ENCODE data around the gene CHST6. TPM values are rescaled to one million over a fixed set of nuclear protein-coding genes. Genes with fewer than 3 reads are reported as not detected.

The CHST6 gene
- total RNA-seq, 1 experiment from 2014 or later: 6.8 TPM

- no TSS peak for BruUV-seq (replicated peaks)
- no peaks in the 10 kb centered on the region for H3K9me2 ChIP-seq (ENCODE audit: insufficient read depth)
- ChIA-PET CTCF (no interaction called here), POLR2A (ENCODE audit: unreplicated experiment) (no interaction called here)
- intact Hi-C loops (cut with micrococcal nuclease; ENCODE audit: unreplicated experiment): no loop called here
- no peaks in the 10 kb centered on the region for H3K9me3 ChIP-seq (ENCODE audit: insufficient read depth, low read depth)
- no peak overlapping the region for H3K4me3 ChIP-seq
- no peak overlapping the region for H3K27ac ChIP-seq
- no peaks in the 10 kb centered on the region for H3K36me3 ChIP-seq (ENCODE audit: low read depth)
- H3K27me3 ChIP-seq (ENCODE audit: insufficient read depth, low read depth): no peaks in the 10 kb centered on the region
- H3K4me2 ChIP-seq: no peak overlapping the region
- H3K4me1 ChIP-seq (replicated peaks; ENCODE audit: insufficient read depth): peaks cover 25% of the 10 kb centered on the region
- peaks cover 10% of the 10 kb centered on the region for H3F3A ChIP-seq (ENCODE audit: insufficient read depth, low read depth)
- no peak for TF ChIP-seq CTCF (conservative IDR thresholded peaks at IDR 0.05)
- no peak for TF ChIP-seq EZH2 (IDR thresholded peaks at IDR 0.05; ENCODE audit: low read depth)
- no peak overlapping the region for H2AFZ ChIP-seq
- H3K79me2 ChIP-seq (ENCODE audit: low read depth): no peaks in the 10 kb centered on the region
- H4K20me1 ChIP-seq (ENCODE audit: insufficient read depth): no peaks in the 10 kb centered on the region
- DNase-seq: no peak
These were observed 16.5 kb downstream of the CHST6 start for GRCh38 chr16:75478480-75479345.

GRCh38 chr16:75477680-75478473 lies 17.4 kb downstream of the CHST6 start:
- no TSS peak for BruUV-seq (replicated peaks)
- peaks cover 19% of the 10 kb centered on the region for H3K4me1 ChIP-seq (replicated peaks; ENCODE audit: insufficient read depth)
- H2AFZ ChIP-seq: no peak overlapping the region
- TF ChIP-seq CTCF (conservative IDR thresholded peaks at IDR 0.05) (no peak), EZH2 (IDR thresholded peaks at IDR 0.05; ENCODE audit: low read depth) (no peak)
- ChIA-PET CTCF (no interaction called here), POLR2A (ENCODE audit: unreplicated experiment) (interaction anchor here (0.6 kb wide), 1 partner anchor 40 kb away, joined by 3 read pairs; no protein-coding TSS in a partner anchor)
- no peaks in the 10 kb centered on the region for H3K79me2 ChIP-seq (ENCODE audit: low read depth)
- no peak overlapping the region for H3K4me3 ChIP-seq
- H3K4me2 ChIP-seq: no peak overlapping the region
- no peaks in the 10 kb centered on the region for H3K9me3 ChIP-seq (ENCODE audit: insufficient read depth, low read depth)
- H3K9me2 ChIP-seq (ENCODE audit: insufficient read depth): no peaks in the 10 kb centered on the region
- H3K27ac ChIP-seq: no peak overlapping the region
- H4K20me1 ChIP-seq (ENCODE audit: insufficient read depth): no peaks in the 10 kb centered on the region
- peaks cover 6% of the 10 kb centered on the region; the same call in 1 of the 2 replicates for H3F3A ChIP-seq (ENCODE audit: insufficient read depth, low read depth)
- no peaks in the 10 kb centered on the region for H3K27me3 ChIP-seq (ENCODE audit: insufficient read depth, low read depth)
- H3K36me3 ChIP-seq (ENCODE audit: low read depth): no peaks in the 10 kb centered on the region
- DNase-seq: peak in 1 of 2 experiments; percentile 45
- intact Hi-C loops (cut with micrococcal nuclease; ENCODE audit: unreplicated experiment): no loop called here

- Histone ChIP-seq H3K79me2 (ENCODE audit: low read depth) (no peaks in the 10 kb centered on the region), H3F3A (ENCODE audit: insufficient read depth, low read depth) (peaks cover 6% of the 10 kb centered on the region; the same call in 1 of the 2 replicates), H3K36me3 (ENCODE audit: low read depth) (no peaks in the 10 kb centered on the region), H3K4me1 (replicated peaks; ENCODE audit: insufficient read depth) (peaks cover 17% of the 10 kb centered on the region; the same call in 1 of the 2 replicates), H3K4me2 (no peak overlapping the region), H3K4me3 (no peak overlapping the region), H3K27me3 (ENCODE audit: insufficient read depth, low read depth) (no peaks in the 10 kb centered on the region), H3K9me3 (ENCODE audit: insufficient read depth, low read depth) (no peaks in the 10 kb centered on the region), H3K27ac (no peak overlapping the region), H4K20me1 (ENCODE audit: insufficient read depth) (no peaks in the 10 kb centered on the region), H3K9me2 (ENCODE audit: insufficient read depth) (no peaks in the 10 kb centered on the region), H2AFZ (no peak overlapping the region)
- intact Hi-C loops (cut with micrococcal nuclease; ENCODE audit: unreplicated experiment): no loop called here
- DNase-seq: peak in 1 of 2 experiments; percentile 50
- BruUV-seq (replicated peaks): no TSS peak
- TF ChIP-seq EZH2 (IDR thresholded peaks at IDR 0.05; ENCODE audit: low read depth): no peak
- no peak for TF ChIP-seq CTCF (conservative IDR thresholded peaks at IDR 0.05)
- ChIA-PET POLR2A (ENCODE audit: unreplicated experiment) (no interaction called here), CTCF (interaction anchor here (0.5 to 0.6 kb wide), 2 partner anchors 41 to 144 kb away, joined by 3 to 7 read pairs; no protein-coding TSS in a partner anchor)
These were observed 18.4 kb downstream of the CHST6 start for GRCh38 chr16:75476817-75477216.

Measured in PC-9 (cell line).